Fibroblast of villous mesenchyme (primary cell): ENCODE measurements around the gene WNT2B. TPM values are rescaled to one million over a fixed set of nuclear protein-coding genes. Genes with fewer than 3 reads are reported as not detected.

Source experiments
- DNase-seq: peaks from one replicate; pipeline ENCODE4 v3.0.0-alpha.2; 2010; ENCODE audit warnings: low read depth
- H3K4me3 ChIP-seq: 2 replicates; pipeline ENCODE4 v1.5.1; 2011; ENCODE audit warnings: low read depth, mild to moderate bottlenecking, low read length
- total RNA-seq: library from RNA; depleted of rRNA; stranded (reverse); fragments of >200 nt; gene quantifications from 2 replicates; pipeline ENCODE4 v1.2.3, GENCODE V29; 2012
- TF ChIP-seq, protein P1 (sequence below): IDR thresholded peaks from 2 replicates; pipeline ENCODE4 v1.5.1; 2012; ENCODE audit warnings: low read depth, mild to moderate bottlenecking, low read length; ENCODE audit not compliant: insufficient read depth

Gene WNT2B
- total RNA-seq: 2.6 TPM in 2 replicates

DNA sequence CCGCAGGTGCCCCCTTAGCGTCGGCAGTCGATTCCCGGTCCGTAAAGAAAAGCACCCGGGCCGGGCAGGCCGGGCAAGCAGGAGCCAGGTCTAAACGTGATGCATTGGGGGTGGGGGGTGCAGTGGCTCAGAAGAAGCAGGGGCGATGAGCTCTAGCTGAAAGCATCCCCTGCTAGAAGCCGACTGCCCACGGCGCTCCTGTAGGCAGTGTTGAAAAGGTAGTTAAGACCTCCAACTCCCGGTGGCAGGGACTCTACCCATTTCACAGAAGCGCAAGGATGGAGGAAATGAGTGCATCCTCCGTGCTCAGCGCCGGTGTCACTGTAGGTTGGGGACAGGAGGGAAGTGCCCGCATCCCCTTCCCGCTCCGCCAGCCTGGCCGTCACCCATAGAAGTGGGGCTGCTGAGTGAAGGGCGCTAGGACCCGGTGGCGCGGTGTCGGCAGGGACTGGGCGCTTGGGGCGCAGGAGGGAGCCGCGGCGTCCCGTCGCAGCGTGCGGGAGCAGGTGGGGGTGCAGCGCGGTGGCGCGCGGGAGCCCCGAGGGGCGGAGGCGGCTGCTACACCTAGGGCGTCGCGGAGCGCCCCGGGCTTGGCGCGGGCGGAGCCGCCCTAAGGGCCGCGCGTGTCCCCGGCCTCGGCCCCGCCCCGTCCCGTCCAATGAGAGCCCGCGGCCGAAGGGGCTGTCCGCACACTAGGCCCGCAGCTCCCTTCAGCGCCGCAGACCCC is at the start of gene WNT2B:
WNT2B (plus strand) TSS at position 688 of the 727 bp plus-strand sequence. CDS start 298 bp downstream, outside the sequence.
- TF ChIP-seq, protein P1, sequence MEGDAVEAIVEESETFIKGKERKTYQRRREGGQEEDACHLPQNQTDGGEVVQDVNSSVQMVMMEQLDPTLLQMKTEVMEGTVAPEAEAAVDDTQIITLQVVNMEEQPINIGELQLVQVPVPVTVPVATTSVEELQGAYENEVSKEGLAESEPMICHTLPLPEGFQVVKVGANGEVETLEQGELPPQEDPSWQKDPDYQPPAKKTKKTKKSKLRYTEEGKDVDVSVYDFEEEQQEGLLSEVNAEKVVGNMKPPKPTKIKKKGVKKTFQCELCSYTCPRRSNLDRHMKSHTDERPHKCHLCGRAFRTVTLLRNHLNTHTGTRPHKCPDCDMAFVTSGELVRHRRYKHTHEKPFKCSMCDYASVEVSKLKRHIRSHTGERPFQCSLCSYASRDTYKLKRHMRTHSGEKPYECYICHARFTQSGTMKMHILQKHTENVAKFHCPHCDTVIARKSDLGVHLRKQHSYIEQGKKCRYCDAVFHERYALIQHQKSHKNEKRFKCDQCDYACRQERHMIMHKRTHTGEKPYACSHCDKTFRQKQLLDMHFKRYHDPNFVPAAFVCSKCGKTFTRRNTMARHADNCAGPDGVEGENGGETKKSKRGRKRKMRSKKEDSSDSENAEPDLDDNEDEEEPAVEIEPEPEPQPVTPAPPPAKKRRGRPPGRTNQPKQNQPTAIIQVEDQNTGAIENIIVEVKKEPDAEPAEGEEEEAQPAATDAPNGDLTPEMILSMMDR: no peak
- no peak for DNase-seq
- peak within 1 kb of the TSS; percentile 66 for H3K4me3 ChIP-seq

DNA sequence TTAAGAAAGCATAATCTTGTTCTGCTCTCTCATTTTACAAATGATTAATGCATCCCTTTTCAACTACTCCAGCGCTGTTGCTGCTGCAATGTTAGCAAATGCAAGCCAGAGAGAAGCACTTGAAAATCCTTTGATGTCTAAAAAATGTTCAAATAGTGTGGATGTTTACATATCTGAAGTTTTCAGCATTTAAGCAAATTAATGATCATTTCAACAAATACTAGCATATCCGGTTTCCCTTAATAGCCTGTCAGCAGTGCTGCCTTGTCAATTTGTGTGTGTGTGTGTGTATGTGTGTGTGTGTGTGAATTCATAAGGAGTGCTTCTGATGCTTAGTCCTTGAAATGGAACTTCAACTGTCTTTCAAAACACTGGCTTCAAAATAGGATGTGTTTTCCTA is 48.1 kb upstream of the WNT2B start:
- DNase-seq: no peak
- H3K4me3 ChIP-seq: no peak overlapping the region
- TF ChIP-seq, protein P1: no peak

DNA sequence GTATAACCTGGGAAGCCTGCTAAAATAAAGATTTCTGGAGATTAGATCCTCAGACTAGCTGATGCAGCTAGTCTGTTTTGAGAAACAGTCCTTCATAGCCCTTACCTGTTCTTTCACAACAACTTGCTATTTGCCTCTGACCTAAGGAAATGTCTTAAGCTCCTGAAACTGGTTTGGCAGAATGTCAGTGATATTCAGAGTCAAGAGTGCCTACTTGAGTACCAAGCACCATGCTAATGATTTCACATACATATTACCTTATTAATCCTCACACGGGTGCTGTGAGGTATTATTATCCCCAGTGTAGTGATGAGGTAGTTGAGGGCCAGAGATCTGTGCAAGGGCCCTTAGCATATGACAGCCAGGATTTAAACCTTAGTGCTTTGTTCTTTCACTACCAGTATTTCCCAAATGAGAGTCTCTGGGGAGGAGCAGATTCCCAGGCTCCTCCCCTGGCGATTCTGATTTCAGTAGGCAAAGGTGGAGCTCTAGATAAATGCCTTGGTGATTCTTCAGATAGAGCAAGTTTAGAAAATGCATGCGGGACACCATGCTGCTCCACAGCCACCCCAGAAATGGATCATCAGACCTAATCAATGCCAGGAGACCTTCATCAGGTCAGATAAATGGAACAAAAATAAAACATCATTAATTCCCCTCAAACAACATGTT is 47.4 kb upstream of the WNT2B start:
- no peak overlapping the region for H3K4me3 ChIP-seq
- DNase-seq: no peak
- TF ChIP-seq, protein P1: no peak

DNA sequence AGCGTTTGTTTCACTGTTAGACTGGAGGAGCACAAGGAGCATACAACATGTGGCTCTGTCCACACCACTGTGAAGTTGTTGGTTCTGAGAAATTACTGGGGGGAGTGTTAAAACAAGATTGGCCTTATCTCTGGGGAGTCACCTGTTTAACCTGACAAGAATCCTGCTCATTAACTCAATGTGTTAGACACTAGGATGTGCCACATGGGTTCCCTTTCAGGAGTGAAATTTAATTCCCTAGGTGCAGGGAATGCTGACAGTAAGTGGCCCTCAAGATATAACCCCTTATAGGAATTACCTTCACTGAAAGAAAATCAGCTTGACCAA is 45.8 kb upstream of the WNT2B start:
- H3K4me3 ChIP-seq: no peak overlapping the region
- DNase-seq: no peak
- TF ChIP-seq, protein P1: no peak

DNA sequence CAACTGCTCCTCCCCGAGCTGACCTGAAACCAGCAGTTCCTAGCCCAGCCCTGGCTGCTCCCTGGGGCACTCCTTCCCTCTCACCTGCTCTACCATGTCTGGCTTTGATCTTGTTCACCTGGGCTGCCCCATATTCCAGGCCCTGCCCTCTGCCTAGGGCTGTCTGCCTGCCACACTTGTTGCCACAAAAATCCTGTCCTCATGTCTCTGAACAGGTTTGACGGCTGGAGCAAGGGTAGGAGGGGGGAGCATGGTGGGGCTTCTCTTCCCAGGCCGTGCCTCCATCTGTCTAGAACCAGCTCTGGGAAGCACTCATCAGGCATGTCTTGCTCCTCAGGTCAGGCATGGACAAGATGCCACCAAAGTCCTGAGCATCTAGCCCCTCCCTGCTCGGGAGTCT is 44.3 kb upstream of the WNT2B start:
- H3K4me3 ChIP-seq: no peak overlapping the region
- TF ChIP-seq, protein P1: no peak
- DNase-seq: no peak

DNA sequence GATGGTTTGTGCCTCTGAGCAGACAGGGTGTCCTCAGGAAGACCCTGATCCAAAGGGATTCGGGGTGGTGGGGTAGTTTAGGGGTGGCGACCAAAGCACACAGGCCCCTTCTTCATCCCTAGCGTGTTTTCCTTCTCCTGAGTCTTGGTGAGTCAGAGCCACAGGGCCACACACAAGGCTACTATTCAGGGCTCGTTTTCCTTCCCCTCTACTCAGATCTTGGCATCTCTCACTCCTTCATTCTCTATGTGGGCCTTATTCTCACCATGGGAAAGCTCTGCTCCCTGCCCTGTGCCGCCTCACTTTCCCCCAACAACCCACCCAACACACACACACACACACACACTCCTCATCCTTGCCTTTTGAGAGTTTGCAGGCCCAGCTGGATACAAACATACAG is 43.6 kb upstream of the WNT2B start:
- TF ChIP-seq, protein P1: no peak
- H3K4me3 ChIP-seq: no peak overlapping the region
- DNase-seq: no peak
